ENCODE data around the gene CPNE7.
"Not testable (repeated sequence)": the region's sequence is repeated elsewhere in the genome, so short reads cannot be mapped to it uniquely, and the experiment has no call there.

Gene CPNE7

GRCh38 chr16:89586853-89587252 is 11.3 kb downstream of the CPNE7 start:
- Histone ChIP-seq H3K4me3 (ENCODE audit: low read depth, low read length) (no peak overlapping the region), H3K9me3 (ENCODE audit: control insufficient read depth, insufficient read depth, low read length) (peaks cover 12% of the 10 kb centered on the region), H3K36me3 (ENCODE audit: control insufficient read depth, insufficient read depth, low read length) (peaks cover 23% of the 10 kb centered on the region), H3K27ac (ENCODE audit: low read depth, low read length) (no peak overlapping the region), H3K27me3 (ENCODE audit: control insufficient read depth, insufficient read depth, low read length) (no peaks in the 10 kb centered on the region), H3K4me1 (ENCODE audit: control insufficient read depth, insufficient read depth, low read length) (no peaks in the 10 kb centered on the region), H3K9ac (ENCODE audit: low read depth, low read length) (no peak overlapping the region)

- H3K27ac ChIP-seq (ENCODE audit: low read depth, low read length); H3K27me3 ChIP-seq (ENCODE audit: control insufficient read depth, insufficient read depth, low read length); H3K9ac ChIP-seq (ENCODE audit: low read depth, low read length); H3K4me3 ChIP-seq (ENCODE audit: low read depth, low read length); H3K4me1 ChIP-seq (ENCODE audit: control insufficient read depth, insufficient read depth, low read length): not testable (repeated sequence)
- peaks cover 12% of the 10 kb centered on the region for H3K9me3 ChIP-seq (ENCODE audit: control insufficient read depth, insufficient read depth, low read length)
- peaks cover 16% of the 10 kb centered on the region for H3K36me3 ChIP-seq (ENCODE audit: control insufficient read depth, insufficient read depth, low read length)
Observed at GRCh38 chr16:89587676-89588075, 12.1 kb downstream of the CPNE7 start.

GRCh38 chr16:89588413-89589109 is 13.0 kb downstream of the CPNE7 start:
- Histone ChIP-seq H3K36me3 (ENCODE audit: control insufficient read depth, insufficient read depth, low read length) (peaks cover 16% of the 10 kb centered on the region), H3K27ac (ENCODE audit: low read depth, low read length) (no peak overlapping the region), H3K4me1 (ENCODE audit: control insufficient read depth, insufficient read depth, low read length) (no peaks in the 10 kb centered on the region), H3K9me3 (ENCODE audit: control insufficient read depth, insufficient read depth, low read length) (peaks cover 12% of the 10 kb centered on the region), H3K27me3 (ENCODE audit: control insufficient read depth, insufficient read depth, low read length) (no peaks in the 10 kb centered on the region), H3K4me3 (ENCODE audit: low read depth, low read length) (no peak overlapping the region), H3K9ac (ENCODE audit: low read depth, low read length) (no peak overlapping the region)

GRCh38 chr16:89589241-89589926 is 13.8 kb downstream of the CPNE7 start:
- Histone ChIP-seq H3K27ac (ENCODE audit: low read depth, low read length) (no peak overlapping the region), H3K9ac (ENCODE audit: low read depth, low read length) (no peak overlapping the region), H3K9me3 (ENCODE audit: control insufficient read depth, insufficient read depth, low read length) (peaks cover 12% of the 10 kb centered on the region), H3K4me3 (ENCODE audit: low read depth, low read length) (no peak overlapping the region), H3K4me1 (ENCODE audit: control insufficient read depth, insufficient read depth, low read length) (no peaks in the 10 kb centered on the region), H3K27me3 (ENCODE audit: control insufficient read depth, insufficient read depth, low read length) (no peaks in the 10 kb centered on the region), H3K36me3 (ENCODE audit: control insufficient read depth, insufficient read depth, low read length) (peaks cover 10% of the 10 kb centered on the region)

- H3K9ac ChIP-seq (ENCODE audit: low read depth, low read length) = no peak overlapping the region
- no peaks in the 10 kb centered on the region for H3K27me3 ChIP-seq (ENCODE audit: control insufficient read depth, insufficient read depth, low read length)
- H3K9me3 ChIP-seq (ENCODE audit: control insufficient read depth, insufficient read depth, low read length) = no peaks in the 10 kb centered on the region
- H3K36me3 ChIP-seq (ENCODE audit: control insufficient read depth, insufficient read depth, low read length) = peaks cover 9% of the 10 kb centered on the region
- no peaks in the 10 kb centered on the region for H3K4me1 ChIP-seq (ENCODE audit: control insufficient read depth, insufficient read depth, low read length)
- H3K27ac ChIP-seq (ENCODE audit: low read depth, low read length) = no peak overlapping the region
- H3K4me3 ChIP-seq (ENCODE audit: low read depth, low read length) = no peak overlapping the region
Observed at GRCh38 chr16:89593841-89594240, 18.3 kb downstream of the CPNE7 start.

- Histone ChIP-seq H3K36me3 (ENCODE audit: control insufficient read depth, insufficient read depth, low read length) (peaks cover 4% of the 10 kb centered on the region; the same call in 1 of the 2 replicates), H3K9ac (ENCODE audit: low read depth, low read length) (no peak overlapping the region), H3K9me3 (ENCODE audit: control insufficient read depth, insufficient read depth, low read length) (no peaks in the 10 kb centered on the region), H3K27ac (ENCODE audit: low read depth, low read length) (no peak overlapping the region), H3K4me1 (ENCODE audit: control insufficient read depth, insufficient read depth, low read length) (no peaks in the 10 kb centered on the region), H3K4me3 (ENCODE audit: low read depth, low read length) (no peak overlapping the region), H3K27me3 (ENCODE audit: control insufficient read depth, insufficient read depth, low read length) (no peaks in the 10 kb centered on the region)
Observed at GRCh38 chr16:89595330-89596060, 19.9 kb downstream of the CPNE7 start.

GRCh38 chr16:89596061-89596689 is 20.6 kb downstream of the CPNE7 start:
- Histone ChIP-seq H3K4me3 (ENCODE audit: low read depth, low read length) (no peak overlapping the region), H3K4me1 (ENCODE audit: control insufficient read depth, insufficient read depth, low read length) (no peaks in the 10 kb centered on the region), H3K9ac (ENCODE audit: low read depth, low read length) (no peak overlapping the region), H3K27me3 (ENCODE audit: control insufficient read depth, insufficient read depth, low read length) (no peaks in the 10 kb centered on the region), H3K27ac (ENCODE audit: low read depth, low read length) (no peak overlapping the region), H3K36me3 (ENCODE audit: control insufficient read depth, insufficient read depth, low read length) (peaks cover 4% of the 10 kb centered on the region; the same call in 1 of the 2 replicates), H3K9me3 (ENCODE audit: control insufficient read depth, insufficient read depth, low read length) (no peaks in the 10 kb centered on the region)

- Histone ChIP-seq H3K27ac (ENCODE audit: low read depth, low read length) (no peak overlapping the region), H3K9me3 (ENCODE audit: control insufficient read depth, insufficient read depth, low read length) (no peaks in the 10 kb centered on the region), H3K4me1 (ENCODE audit: control insufficient read depth, insufficient read depth, low read length) (no peaks in the 10 kb centered on the region), H3K27me3 (ENCODE audit: control insufficient read depth, insufficient read depth, low read length) (no peaks in the 10 kb centered on the region), H3K4me3 (ENCODE audit: low read depth, low read length) (no peak overlapping the region), H3K36me3 (ENCODE audit: control insufficient read depth, insufficient read depth, low read length) (peaks cover 4% of the 10 kb centered on the region; the same call in 1 of the 2 replicates), H3K9ac (ENCODE audit: low read depth, low read length) (no peak overlapping the region)
Observed at GRCh38 chr16:89596957-89597649, 21.5 kb downstream of the CPNE7 start.

GRCh38 chr16:89598199-89598598 is 22.6 kb downstream of the CPNE7 start:
- H3K27ac ChIP-seq (ENCODE audit: low read depth, low read length) = no peak overlapping the region
- H3K4me1 ChIP-seq (ENCODE audit: control insufficient read depth, insufficient read depth, low read length) = no peaks in the 10 kb centered on the region
- H3K27me3 ChIP-seq (ENCODE audit: control insufficient read depth, insufficient read depth, low read length) = no peaks in the 10 kb centered on the region
- H3K9ac ChIP-seq (ENCODE audit: low read depth, low read length) = no peak overlapping the region
- no peak overlapping the region for H3K4me3 ChIP-seq (ENCODE audit: low read depth, low read length)
- H3K9me3 ChIP-seq (ENCODE audit: control insufficient read depth, insufficient read depth, low read length) = no peaks in the 10 kb centered on the region
- H3K36me3 ChIP-seq (ENCODE audit: control insufficient read depth, insufficient read depth, low read length) = peaks cover 4% of the 10 kb centered on the region; the same call in 1 of the 2 replicates

- Histone ChIP-seq H3K27ac (ENCODE audit: low read depth, low read length) (no peak overlapping the region), H3K9ac (ENCODE audit: low read depth, low read length) (no peak overlapping the region)
Observed at GRCh38 chr16:89599451-89599858, 23.9 kb downstream of the CPNE7 start.

More at GRCh38 chr16:89599451-89599858, 23.9 kb downstream of the CPNE7 start:
- Histone ChIP-seq H3K4me3 (ENCODE audit: low read depth, low read length) (no peak overlapping the region), H3K36me3 (ENCODE audit: control insufficient read depth, insufficient read depth, low read length) (peaks cover 4% of the 10 kb centered on the region; the same call in 1 of the 2 replicates), H3K27me3 (ENCODE audit: control insufficient read depth, insufficient read depth, low read length) (no peaks in the 10 kb centered on the region), H3K9me3 (ENCODE audit: control insufficient read depth, insufficient read depth, low read length) (no peaks in the 10 kb centered on the region), H3K4me1 (ENCODE audit: control insufficient read depth, insufficient read depth, low read length) (no peaks in the 10 kb centered on the region)

Measured in HUES48 (cell line).